DND-41 (cell line): ENCODE results near the gene EEF1A1.

ENCODE experiments used
- ATAC-seq: fragments of 200-7000 bp; cut with Tn5 transposase; 3 replicates; pipeline ENCODE4 v1.9.1; 2021; ENCODE audit warnings: low read depth; ENCODE audit not compliant: insufficient read depth
- DNase-seq: peaks from one replicate; pipeline ENCODE4 v3.0.0-alpha.2; 2020
- H2AFZ ChIP-seq: 2 replicates; pipeline ENCODE4 v1.6.0; 2012; ENCODE audit warnings: low read depth, low read length
- H3K27ac ChIP-seq: 2 replicates; pipeline ENCODE4 v1.5.1; 2012; ENCODE audit warnings: low read length, inconsistent platforms
- H3K27me3 ChIP-seq: fragments of 200-600 bp; sonication (generic); 2 replicates; pipeline ENCODE4 v1.6.0; 2012; ENCODE audit warnings: low read length, mild to moderate bottlenecking, inconsistent platforms; ENCODE audit not compliant: insufficient read depth, poor library complexity
- H3K36me3 ChIP-seq: 2 replicates; pipeline ENCODE4 v1.5.1; 2012; ENCODE audit warnings: low read length, inconsistent platforms; ENCODE audit not compliant: insufficient read depth
- H3K4me1 ChIP-seq: 2 replicates; pipeline ENCODE4 v1.5.1; 2012; ENCODE audit warnings: mild to moderate bottlenecking, low read length; ENCODE audit not compliant: insufficient read depth
- H3K4me2 ChIP-seq: 2 replicates; pipeline ENCODE4 v1.6.0; 2012; ENCODE audit warnings: mild to moderate bottlenecking, moderate library complexity, low read length, inconsistent platforms; ENCODE audit not compliant: insufficient read depth
- H3K4me3 ChIP-seq, 2 experiments: fragments of 200-600 bp in 1 of 2; shearing (Covaris generic) in 1 of 2; 2 replicates each; pipeline ENCODE4 v1.5.1; 2012 to 2016; ENCODE audit warnings: inconsistent platforms in 2 of 2, low read length in 2 of 2, mild to moderate bottlenecking in 2 of 2, low read depth in 1 of 2, moderate library complexity in 1 of 2
- H3K79me2 ChIP-seq: 2 replicates; pipeline ENCODE4 v1.6.0; 2012; ENCODE audit warnings: low read length, inconsistent platforms; ENCODE audit not compliant: insufficient read depth
- H3K9ac ChIP-seq: 2 replicates; pipeline ENCODE4 v1.6.0; 2012; ENCODE audit warnings: low read depth, mild to moderate bottlenecking, inconsistent platforms, low read length, moderate library complexity
- H3K9me3 ChIP-seq: 2 replicates; pipeline ENCODE4 v1.5.1; 2012; ENCODE audit warnings: low read length, moderate library complexity, mild to moderate bottlenecking, inconsistent platforms; ENCODE audit not compliant: insufficient read depth, severe bottlenecking
- H4K20me1 ChIP-seq: 2 replicates; pipeline ENCODE4 v1.6.0; 2012; ENCODE audit warnings: low read length; ENCODE audit not compliant: insufficient read depth
- CTCF ChIP-seq: IDR thresholded peaks from 2 replicates; pipeline ENCODE4 v1.5.1; 2012; ENCODE audit warnings: borderline replicate concordance, low read length, moderate library complexity, mild to moderate bottlenecking; ENCODE audit not compliant: poor library complexity, severe bottlenecking; ENCODE audit errors: extremely low read depth
- EZH2 ChIP-seq: IDR thresholded peaks from 3 replicates; pipeline ENCODE4 v1.6.1; 2012; ENCODE audit warnings: borderline replicate concordance, low read depth, mild to moderate bottlenecking, moderate library complexity, low read length, inconsistent platforms; ENCODE audit not compliant: severe bottlenecking

EEF1A1 gene

GRCh38 chr6:73503027-73503772 is 17.6 kb downstream of the EEF1A1 start:
- Histone ChIP-seq H3K4me2 (no peak overlapping the region), H3K36me3 (peaks cover 59% of the 10 kb centered on the region), H2AFZ (no peak overlapping the region), H3K27ac (no peak overlapping the region), H3K9me3 (no peaks in the 10 kb centered on the region), H3K4me3 (no peak overlapping the region), H3K4me1 (no peaks in the 10 kb centered on the region), H3K9ac (no peak overlapping the region), H3K27me3 (no peaks in the 10 kb centered on the region), H3K79me2 (no peaks in the 10 kb centered on the region), H4K20me1 (no peaks in the 10 kb centered on the region)
- TF ChIP-seq EZH2 (no peak), CTCF (no peak)
- DNase-seq (no peak), ATAC-seq (no peak; the same call in 2 of the 3 replicates)

DNA sequence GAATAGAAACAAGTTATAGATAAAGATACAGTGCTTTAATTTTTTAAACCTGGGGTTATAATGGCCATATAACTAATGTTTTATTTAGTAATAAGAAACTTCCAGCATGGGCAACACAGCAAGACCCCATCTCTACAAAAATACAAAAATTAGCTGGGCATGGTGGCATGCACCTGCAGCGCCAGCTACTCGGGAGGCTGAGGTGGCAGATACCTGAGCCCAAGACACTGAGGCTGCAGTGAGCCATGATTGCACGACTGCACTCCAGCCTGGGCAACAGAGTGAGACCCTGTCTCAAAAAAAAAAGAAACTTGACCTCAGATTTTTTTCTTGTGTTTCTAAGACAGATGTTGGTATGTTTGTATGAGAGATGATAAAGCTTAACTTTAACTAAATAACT is 22.9 kb downstream of the EEF1A1 start:
- no peak overlapping the region for H3K27ac ChIP-seq
- no peaks in the 10 kb centered on the region for H3K79me2 ChIP-seq
- no peak overlapping the region for H3K4me3 ChIP-seq
- DNase-seq (no peak), ATAC-seq (no peak)
- TF ChIP-seq EZH2 (no peak), CTCF (no peak)
- peaks cover 79% of the 10 kb centered on the region for H3K36me3 ChIP-seq
- no peak overlapping the region for H3K9ac ChIP-seq
- no peaks in the 10 kb centered on the region for H4K20me1 ChIP-seq
- H3K4me1 ChIP-seq, result no peaks in the 10 kb centered on the region
- H2AFZ ChIP-seq, result no peak overlapping the region
- H3K4me2 ChIP-seq, result no peak overlapping the region
- H3K27me3 ChIP-seq, result no peaks in the 10 kb centered on the region
- no peaks in the 10 kb centered on the region for H3K9me3 ChIP-seq

DNA sequence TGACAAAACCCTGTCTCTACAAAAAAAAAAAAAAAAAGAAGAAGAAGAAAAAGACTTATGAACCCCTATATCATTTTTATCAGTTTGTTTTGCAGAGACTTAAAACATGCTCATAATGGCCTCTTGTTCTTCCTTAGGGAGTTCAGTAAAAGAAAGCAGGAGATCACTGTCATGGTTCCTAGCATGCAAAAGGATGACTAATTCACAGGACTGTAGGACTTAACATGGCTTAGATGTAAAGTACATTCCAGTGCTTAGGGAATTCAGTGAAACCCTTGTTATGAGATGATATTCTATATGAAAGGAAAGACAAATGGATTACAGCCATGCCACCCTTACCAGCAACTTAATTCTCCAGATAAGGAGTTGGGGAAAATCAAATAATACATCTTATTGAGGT is 29.5 kb downstream of the EEF1A1 start:
- no peak overlapping the region for H2AFZ ChIP-seq
- no peak for TF ChIP-seq EZH2
- no peak for TF ChIP-seq CTCF
- no peaks in the 10 kb centered on the region for H4K20me1 ChIP-seq
- peaks cover 67% of the 10 kb centered on the region for H3K36me3 ChIP-seq
- ATAC-seq (no peak), DNase-seq (no peak)
- H3K4me2 ChIP-seq, result no peak overlapping the region
- H3K27me3 ChIP-seq, result no peaks in the 10 kb centered on the region
- no peak overlapping the region for H3K27ac ChIP-seq
- H3K79me2 ChIP-seq, result no peaks in the 10 kb centered on the region
- H3K4me3 ChIP-seq, result no peak overlapping the region
- no peak overlapping the region for H3K9ac ChIP-seq
- H3K4me1 ChIP-seq, result no peaks in the 10 kb centered on the region
- H3K9me3 ChIP-seq, result no peaks in the 10 kb centered on the region

- no peak overlapping the region for H2AFZ ChIP-seq
- H3K79me2 ChIP-seq, result no peaks in the 10 kb centered on the region
- DNase-seq, result no peak
- no peaks in the 10 kb centered on the region for H3K4me1 ChIP-seq
- no peak overlapping the region for H3K27ac ChIP-seq
- H3K27me3 ChIP-seq, result no peaks in the 10 kb centered on the region
- H3K9ac ChIP-seq, result no peak overlapping the region
- peaks cover 77% of the 10 kb centered on the region for H3K36me3 ChIP-seq
- TF ChIP-seq CTCF, result no peak
- TF ChIP-seq EZH2, result no peak
- no peak overlapping the region for H3K4me2 ChIP-seq
- ATAC-seq, result no peak
- H3K4me3 ChIP-seq, result no peak overlapping the region
- no peaks in the 10 kb centered on the region for H4K20me1 ChIP-seq
- no peaks in the 10 kb centered on the region for H3K9me3 ChIP-seq
Observed at GRCh38 chr6:73487473-73487872, 33.4 kb downstream of the EEF1A1 start.
